ENCODE results near the gene QRICH1.

DNA sequence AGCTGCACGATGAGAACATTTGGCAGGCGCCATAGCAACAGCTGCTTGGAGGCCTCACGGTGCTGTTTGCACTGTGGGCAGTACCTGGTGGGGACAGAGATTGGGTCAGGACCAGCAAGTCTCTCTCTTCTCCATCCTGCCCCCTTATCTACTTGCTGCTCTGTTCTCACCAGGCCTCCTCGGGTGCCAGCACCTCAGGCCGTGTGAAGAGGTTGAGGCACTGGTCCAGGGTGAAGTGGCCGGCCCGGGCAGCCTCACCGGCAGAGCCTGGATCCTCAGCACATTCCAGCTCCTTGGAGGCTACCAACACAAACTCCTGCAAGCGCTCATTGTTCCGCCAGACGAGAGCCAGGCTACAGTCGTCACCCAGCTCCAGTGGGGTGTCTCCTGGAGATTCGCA, 16.9 kb upstream of the QRICH1 start:
- TF ChIP-seq, protein P1, sequence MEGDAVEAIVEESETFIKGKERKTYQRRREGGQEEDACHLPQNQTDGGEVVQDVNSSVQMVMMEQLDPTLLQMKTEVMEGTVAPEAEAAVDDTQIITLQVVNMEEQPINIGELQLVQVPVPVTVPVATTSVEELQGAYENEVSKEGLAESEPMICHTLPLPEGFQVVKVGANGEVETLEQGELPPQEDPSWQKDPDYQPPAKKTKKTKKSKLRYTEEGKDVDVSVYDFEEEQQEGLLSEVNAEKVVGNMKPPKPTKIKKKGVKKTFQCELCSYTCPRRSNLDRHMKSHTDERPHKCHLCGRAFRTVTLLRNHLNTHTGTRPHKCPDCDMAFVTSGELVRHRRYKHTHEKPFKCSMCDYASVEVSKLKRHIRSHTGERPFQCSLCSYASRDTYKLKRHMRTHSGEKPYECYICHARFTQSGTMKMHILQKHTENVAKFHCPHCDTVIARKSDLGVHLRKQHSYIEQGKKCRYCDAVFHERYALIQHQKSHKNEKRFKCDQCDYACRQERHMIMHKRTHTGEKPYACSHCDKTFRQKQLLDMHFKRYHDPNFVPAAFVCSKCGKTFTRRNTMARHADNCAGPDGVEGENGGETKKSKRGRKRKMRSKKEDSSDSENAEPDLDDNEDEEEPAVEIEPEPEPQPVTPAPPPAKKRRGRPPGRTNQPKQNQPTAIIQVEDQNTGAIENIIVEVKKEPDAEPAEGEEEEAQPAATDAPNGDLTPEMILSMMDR (conservative IDR thresholded peaks at IDR 0.05 in 1 of 2, IDR thresholded peaks at IDR 0.05 in 1 of 2; ENCODE audit: low read depth in 1 of 2, low read length in 2 of 2) = no peak
- TF ChIP-seq EZH2 (IDR thresholded peaks at IDR 0.05; ENCODE audit: low read length, missing control alignments) = no peak
